ENCODE measurements around the gene PHOX2B. TPM values are rescaled to one million over a fixed set of nuclear protein-coding genes. Genes with fewer than 3 reads are reported as not detected.

The PHOX2B gene
- total RNA-seq, 1 donor from 2014 or later: not detected

GRCh38 chr4:41696763-41697162 is 51.8 kb downstream of the PHOX2B start:
- Mint-ChIP-seq H3K36me3 (ENCODE audit: unreplicated experiment) (no peaks in the 10 kb centered on the region), H3K4me1 (ENCODE audit: unreplicated experiment) (peaks cover 3% of the 10 kb centered on the region), H3K27me3 (ENCODE audit: unreplicated experiment) (peaks cover 63% of the 10 kb centered on the region), H3K4me3 (ENCODE audit: unreplicated experiment) (no peak overlapping the region), H3K9me3 (ENCODE audit: unreplicated experiment) (no peaks in the 10 kb centered on the region), H3K27ac (ENCODE audit: unreplicated experiment) (no peak overlapping the region)
- TF ChIP-seq CTCF (IDR thresholded peaks at IDR 0.05): no peak
- no peak for DNase-seq (ENCODE audit: extremely low spot score, unreplicated experiment)

- H3K4me3 Mint-ChIP-seq (ENCODE audit: unreplicated experiment): no peak overlapping the region
- no peak overlapping the region for H3K27ac Mint-ChIP-seq (ENCODE audit: unreplicated experiment)
- peaks cover 63% of the 10 kb centered on the region for H3K27me3 Mint-ChIP-seq (ENCODE audit: unreplicated experiment)
- H3K9me3 Mint-ChIP-seq (ENCODE audit: unreplicated experiment): no peaks in the 10 kb centered on the region
- no peak for TF ChIP-seq CTCF (IDR thresholded peaks at IDR 0.05)
- DNase-seq (ENCODE audit: extremely low spot score, unreplicated experiment): no peak
- peaks cover 3% of the 10 kb centered on the region for H3K4me1 Mint-ChIP-seq (ENCODE audit: unreplicated experiment)
- no peaks in the 10 kb centered on the region for H3K36me3 Mint-ChIP-seq (ENCODE audit: unreplicated experiment)
Observed at GRCh38 chr4:41696131-41696530, 52.4 kb downstream of the PHOX2B start.

Other genes with a start within 250 kb of the PHOX2B start
- gene LIMCH1, start 210.6 kb downstream of the PHOX2B start, total RNA-seq: 0.29 and 0.43 TPM in 2 replicates
- 54.8 and 59.1 TPM in 2 replicates for gene TMEM33, start 186.7 kb upstream of the PHOX2B start, total RNA-seq
- gene DCAF4L1, start 233.0 kb upstream of the PHOX2B start, total RNA-seq: not detected in 2 replicates
- 51.5 and 56.2 TPM in 2 replicates for gene SLC30A9, start 241.8 kb upstream of the PHOX2B start, total RNA-seq